ENCODE results near the gene FAM180A.

Gene FAM180A

DNA sequence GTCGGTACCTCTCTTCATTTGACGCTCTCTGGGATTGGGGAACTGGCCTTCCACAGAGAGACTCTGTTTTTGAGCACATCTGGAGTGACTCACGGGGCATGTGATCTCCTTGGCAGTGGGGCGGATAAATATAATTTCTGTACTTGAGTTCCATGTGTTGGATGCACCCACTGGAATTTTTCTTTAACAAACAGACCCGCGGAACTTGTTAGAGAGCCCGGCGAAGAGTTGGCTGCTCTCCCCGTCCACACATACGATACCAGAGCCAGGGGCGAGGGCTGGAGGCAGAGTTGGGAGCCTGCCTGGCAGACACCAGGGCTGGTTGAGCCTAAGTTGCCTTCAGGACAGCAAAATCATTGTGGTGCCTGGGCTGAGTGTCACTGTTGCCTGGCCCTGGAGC, at the start of gene FAM180A:
Gene FAM180A, minus strand, starts transcription at position 44 of the 400 bp plus-strand sequence. CDS start 233 bp downstream, outside the sequence.
- H3K27me3 Mint-ChIP-seq: peaks cover 7% of the 10 kb centered on the region
- no peak within 1 kb of the TSS for H3K4me3 Mint-ChIP-seq
- H3K27ac Mint-ChIP-seq: no peak within 1 kb of the TSS
- H3K4me1 Mint-ChIP-seq (ENCODE audit: low read depth): no peaks in the 10 kb centered on the region
- no peaks in the 10 kb centered on the region for H3K36me3 Mint-ChIP-seq (ENCODE audit: low read depth)
- H3K9me3 Mint-ChIP-seq: no peaks in the 10 kb centered on the region

GRCh38 chr7:135798095-135798494, 49.5 kb upstream of the FAM180A start:
- Mint-ChIP-seq H3K4me3 (no peak overlapping the region), H3K27me3 (peaks cover 14% of the 10 kb centered on the region), H3K9me3 (no peaks in the 10 kb centered on the region), H3K4me1 (ENCODE audit: low read depth) (peaks cover 7% of the 10 kb centered on the region), H3K27ac (no peak overlapping the region), H3K36me3 (ENCODE audit: low read depth) (no peaks in the 10 kb centered on the region)

- Mint-ChIP-seq H3K9me3 (no peaks in the 10 kb centered on the region), H3K27ac (no peak overlapping the region), H3K27me3 (peaks cover 7% of the 10 kb centered on the region), H3K4me3 (no peak overlapping the region), H3K36me3 (ENCODE audit: low read depth) (no peaks in the 10 kb centered on the region), H3K4me1 (ENCODE audit: low read depth) (peaks cover 4% of the 10 kb centered on the region)
These were observed 47.4 kb upstream of the FAM180A start for GRCh38 chr7:135795846-135796570.

- Mint-ChIP-seq H3K4me3 (no peak overlapping the region), H3K4me1 (ENCODE audit: low read depth) (no peaks in the 10 kb centered on the region), H3K9me3 (no peaks in the 10 kb centered on the region), H3K27me3 (peaks cover 7% of the 10 kb centered on the region), H3K36me3 (ENCODE audit: low read depth) (no peaks in the 10 kb centered on the region), H3K27ac (no peak overlapping the region)
These were observed 45.2 kb upstream of the FAM180A start for GRCh38 chr7:135793841-135794240.

- H3K9me3 Mint-ChIP-seq: no peaks in the 10 kb centered on the region
- peaks cover 12% of the 10 kb centered on the region for H3K27me3 Mint-ChIP-seq
- no peak overlapping the region for H3K27ac Mint-ChIP-seq
- no peaks in the 10 kb centered on the region for H3K36me3 Mint-ChIP-seq (ENCODE audit: low read depth)
- H3K4me1 Mint-ChIP-seq (ENCODE audit: low read depth): no peaks in the 10 kb centered on the region
- H3K4me3 Mint-ChIP-seq: no peak overlapping the region
These were observed 44.3 kb upstream of the FAM180A start for GRCh38 chr7:135792866-135793265.

DNA sequence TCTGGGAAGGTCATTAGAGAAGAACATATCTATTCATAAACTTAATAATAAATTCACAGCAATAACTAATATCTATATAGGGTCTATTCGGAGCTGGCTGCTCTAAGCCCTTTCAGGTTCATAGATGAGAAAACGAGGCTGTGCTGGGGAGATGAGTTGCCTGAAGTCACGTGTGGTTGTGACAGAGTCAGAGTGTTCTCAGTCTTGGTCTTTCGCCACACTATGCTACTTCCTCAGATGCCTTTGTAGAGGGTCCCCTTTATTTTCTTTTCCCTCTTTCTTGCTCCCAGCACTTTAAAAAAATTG, 43.7 kb upstream of the FAM180A start:
- H3K4me3 Mint-ChIP-seq: no peak overlapping the region
- H3K4me1 Mint-ChIP-seq (ENCODE audit: low read depth): no peaks in the 10 kb centered on the region
- H3K9me3 Mint-ChIP-seq: no peaks in the 10 kb centered on the region
- no peak overlapping the region for H3K27ac Mint-ChIP-seq
- peaks cover 16% of the 10 kb centered on the region for H3K27me3 Mint-ChIP-seq
- no peaks in the 10 kb centered on the region for H3K36me3 Mint-ChIP-seq (ENCODE audit: low read depth)

DNA sequence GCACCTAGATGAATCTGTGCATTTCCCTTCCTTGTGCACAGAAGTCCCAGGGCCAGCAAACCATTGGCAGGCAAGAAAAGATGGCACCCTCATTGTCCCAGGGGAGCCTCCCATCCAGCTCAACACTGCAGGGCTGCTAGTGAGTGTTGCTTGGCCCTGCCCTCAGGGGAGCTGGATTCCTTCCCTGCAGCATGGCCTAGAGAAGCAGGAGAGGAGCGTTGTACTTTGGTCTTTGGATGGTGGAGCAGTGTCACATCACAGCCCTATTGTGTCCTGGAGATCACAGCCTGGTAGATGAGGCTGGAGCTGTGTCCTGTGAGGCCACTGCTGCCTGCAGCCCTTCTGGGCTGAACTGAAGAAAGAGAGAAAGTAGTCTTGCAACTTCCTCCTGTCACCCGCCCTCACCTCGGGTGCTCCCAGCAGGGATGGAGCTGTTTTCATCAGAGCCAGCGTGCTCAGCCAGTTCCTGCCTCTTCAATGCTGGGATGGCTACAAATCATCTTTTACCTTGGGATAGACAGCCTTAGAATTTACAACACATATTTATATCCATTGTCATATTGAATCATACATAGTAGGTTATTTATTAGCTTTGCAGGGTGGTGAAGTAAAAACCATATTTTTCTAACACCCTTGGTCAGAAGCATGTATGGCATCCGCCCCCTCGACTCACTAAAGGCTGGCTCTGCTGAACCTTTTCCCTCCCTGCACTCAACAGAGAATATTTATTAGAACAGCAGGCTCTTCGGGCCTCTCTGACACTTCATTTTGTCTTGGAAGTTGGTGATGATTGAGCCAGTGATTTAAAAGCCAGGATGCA, 43.1 kb upstream of the FAM180A start:
- Mint-ChIP-seq H3K4me1 (ENCODE audit: low read depth) (no peaks in the 10 kb centered on the region), H3K4me3 (no peak overlapping the region), H3K27me3 (peaks cover 17% of the 10 kb centered on the region), H3K36me3 (ENCODE audit: low read depth) (no peaks in the 10 kb centered on the region), H3K9me3 (no peaks in the 10 kb centered on the region), H3K27ac (no peak overlapping the region)

- H3K27ac Mint-ChIP-seq: no peak overlapping the region
- no peaks in the 10 kb centered on the region for H3K9me3 Mint-ChIP-seq
- H3K4me3 Mint-ChIP-seq: no peak overlapping the region
- no peaks in the 10 kb centered on the region for H3K4me1 Mint-ChIP-seq (ENCODE audit: low read depth)
- H3K27me3 Mint-ChIP-seq: peaks cover 17% of the 10 kb centered on the region
- H3K36me3 Mint-ChIP-seq (ENCODE audit: low read depth): no peaks in the 10 kb centered on the region
These were observed 41.9 kb upstream of the FAM180A start for GRCh38 chr7:135790371-135790977.

GRCh38 chr7:135789956-135790355, 41.3 kb upstream of the FAM180A start:
- no peaks in the 10 kb centered on the region for H3K4me1 Mint-ChIP-seq (ENCODE audit: low read depth)
- no peaks in the 10 kb centered on the region for H3K9me3 Mint-ChIP-seq
- no peak overlapping the region for H3K27ac Mint-ChIP-seq
- H3K4me3 Mint-ChIP-seq: no peak overlapping the region
- H3K27me3 Mint-ChIP-seq: peaks cover 17% of the 10 kb centered on the region
- no peaks in the 10 kb centered on the region for H3K36me3 Mint-ChIP-seq (ENCODE audit: low read depth)

DNA sequence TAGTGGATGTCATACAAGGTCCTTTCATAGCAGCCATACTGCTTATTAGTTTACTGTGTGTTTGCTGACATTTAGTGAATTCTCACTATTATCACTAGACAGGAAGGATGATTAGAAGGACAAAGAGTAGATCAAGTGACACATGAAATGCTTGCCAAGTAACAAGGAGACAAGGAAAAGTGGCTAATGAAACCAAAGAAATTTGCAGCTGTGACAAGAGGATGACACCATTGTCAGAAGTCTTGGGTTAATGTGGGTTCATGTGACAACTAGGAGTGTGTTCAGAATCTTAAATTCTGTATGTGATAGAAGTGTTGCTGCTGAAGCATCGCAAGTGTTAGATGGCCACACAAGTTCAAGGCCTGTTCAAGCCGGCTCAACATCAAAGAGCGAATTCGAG, 40.8 kb upstream of the FAM180A start:
- H3K9me3 Mint-ChIP-seq: no peaks in the 10 kb centered on the region
- H3K36me3 Mint-ChIP-seq (ENCODE audit: low read depth): no peaks in the 10 kb centered on the region
- H3K4me1 Mint-ChIP-seq (ENCODE audit: low read depth): no peaks in the 10 kb centered on the region
- no peak overlapping the region for H3K27ac Mint-ChIP-seq
- H3K27me3 Mint-ChIP-seq: peaks cover 17% of the 10 kb centered on the region
- H3K4me3 Mint-ChIP-seq: no peak overlapping the region

GRCh38 chr7:135786911-135787310, 38.3 kb upstream of the FAM180A start:
- Mint-ChIP-seq H3K4me3 (no peak overlapping the region), H3K9me3 (no peaks in the 10 kb centered on the region), H3K27me3 (peaks cover 22% of the 10 kb centered on the region), H3K4me1 (ENCODE audit: low read depth) (no peaks in the 10 kb centered on the region), H3K36me3 (ENCODE audit: low read depth) (no peaks in the 10 kb centered on the region), H3K27ac (no peak overlapping the region)

GRCh38 chr7:135785065-135785464, 36.5 kb upstream of the FAM180A start:
- Mint-ChIP-seq H3K9me3 (no peaks in the 10 kb centered on the region), H3K4me3 (no peak overlapping the region), H3K36me3 (ENCODE audit: low read depth) (no peaks in the 10 kb centered on the region), H3K4me1 (ENCODE audit: low read depth) (no peaks in the 10 kb centered on the region), H3K27me3 (peaks cover 24% of the 10 kb centered on the region), H3K27ac (no peak overlapping the region)

DNA sequence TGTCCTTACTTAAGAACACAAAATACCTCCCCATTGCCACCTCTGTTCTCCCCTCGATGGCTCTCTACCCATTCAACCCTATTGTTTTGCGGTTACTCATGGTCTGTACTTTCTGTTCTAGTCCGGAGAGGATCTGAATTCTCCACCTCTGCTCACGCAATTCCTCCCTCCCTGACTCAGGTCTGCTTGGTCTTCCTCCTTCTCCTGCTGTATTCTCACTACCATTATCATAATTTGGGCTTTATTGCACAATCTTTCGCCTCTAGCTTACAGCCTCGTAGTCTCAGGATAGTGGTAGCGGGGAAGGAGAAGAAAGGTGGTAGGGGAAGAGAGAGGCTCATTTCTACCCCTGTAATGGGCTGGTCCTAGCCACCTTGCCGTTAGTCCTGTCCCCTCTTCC, 35.4 kb upstream of the FAM180A start:
- H3K27me3 Mint-ChIP-seq: peaks cover 24% of the 10 kb centered on the region
- no peaks in the 10 kb centered on the region for H3K36me3 Mint-ChIP-seq (ENCODE audit: low read depth)
- no peak overlapping the region for H3K4me3 Mint-ChIP-seq
- no peak overlapping the region for H3K27ac Mint-ChIP-seq
- H3K9me3 Mint-ChIP-seq: no peaks in the 10 kb centered on the region
- no peaks in the 10 kb centered on the region for H3K4me1 Mint-ChIP-seq (ENCODE audit: low read depth)

DNA sequence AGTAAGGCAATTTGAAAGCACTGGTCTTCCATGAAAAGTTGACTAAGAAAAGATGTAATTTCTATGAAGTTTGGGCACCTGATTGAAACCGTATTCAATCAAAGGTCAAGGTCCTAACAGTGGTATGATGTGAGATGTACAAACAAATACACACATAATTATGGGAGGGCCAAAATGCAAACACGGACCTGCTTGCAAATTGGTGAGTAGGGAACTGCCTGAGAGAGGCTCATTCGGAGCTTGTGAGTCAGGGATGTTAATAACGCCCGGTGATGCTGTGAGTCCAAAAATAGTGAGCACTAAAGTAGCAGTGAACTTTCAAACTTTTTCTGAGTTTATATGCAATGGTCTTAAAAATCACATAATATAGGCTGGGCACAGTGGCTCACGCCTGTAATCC, 34.2 kb upstream of the FAM180A start:
- H3K4me3 Mint-ChIP-seq: no peak overlapping the region
- no peaks in the 10 kb centered on the region for H3K36me3 Mint-ChIP-seq (ENCODE audit: low read depth)
- H3K27me3 Mint-ChIP-seq: peaks cover 31% of the 10 kb centered on the region
- no peak overlapping the region for H3K27ac Mint-ChIP-seq
- H3K9me3 Mint-ChIP-seq: peaks cover 6% of the 10 kb centered on the region
- no peaks in the 10 kb centered on the region for H3K4me1 Mint-ChIP-seq (ENCODE audit: low read depth)

DNA sequence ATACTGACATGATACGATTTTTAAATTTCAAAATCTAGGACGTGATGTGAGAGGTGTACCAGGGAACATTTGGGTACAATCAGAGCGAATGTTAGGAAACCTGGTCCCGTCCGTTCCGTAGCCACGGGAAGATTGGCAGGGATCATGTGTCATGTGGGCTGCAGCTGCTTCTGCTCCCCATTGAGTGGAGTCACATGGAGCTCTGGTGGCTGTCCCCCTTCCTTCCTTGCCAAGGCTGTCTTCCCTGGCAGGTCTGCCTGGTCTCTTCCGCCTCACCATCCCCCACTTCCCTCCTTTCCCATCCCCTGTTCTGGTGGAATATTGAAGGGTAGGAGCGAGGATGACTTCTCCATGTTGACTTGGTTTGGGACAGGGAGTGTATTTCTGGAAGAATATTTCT, 33.8 kb upstream of the FAM180A start:
- H3K27ac Mint-ChIP-seq: no peak overlapping the region
- H3K27me3 Mint-ChIP-seq: peaks cover 31% of the 10 kb centered on the region
- peaks cover 6% of the 10 kb centered on the region for H3K9me3 Mint-ChIP-seq
- no peak overlapping the region for H3K4me3 Mint-ChIP-seq
- no peaks in the 10 kb centered on the region for H3K4me1 Mint-ChIP-seq (ENCODE audit: low read depth)
- no peaks in the 10 kb centered on the region for H3K36me3 Mint-ChIP-seq (ENCODE audit: low read depth)

Data from stimulated activated naive CD8-positive, alpha-beta T cell treated with anti-CD3 and anti-CD28 coated beads, Interleukin-15, Interleukin-2, amounts not matched to agents 100 ng/mL and 50 ng/mL, for 24 hours (primary cell).